AG09319 (cell line): ENCODE data around the gene CAPN9.

ENCODE experiments used
- DNase-seq: peaks from one replicate; pipeline ENCODE4 v3.0.0-alpha.2; 2010; ENCODE audit warnings: low read depth; ENCODE audit errors: extremely low read depth
- CTCF ChIP-seq: IDR thresholded peaks from 2 replicates; pipeline ENCODE4 v1.5.1; 2011; ENCODE audit warnings: low read depth, mild to moderate bottlenecking, inconsistent platforms, low read length, moderate library complexity

The CAPN9 gene

GRCh38 chr1:230707732-230708630, 39.2 kb upstream of the CAPN9 start:
- no peak for DNase-seq

GRCh38 chr1:230708631-230709580, 38.3 kb upstream of the CAPN9 start:
- no peak for DNase-seq

More at GRCh38 chr1:230707732-230708630, 39.2 kb upstream of the CAPN9 start:
- no peak for TF ChIP-seq CTCF

GRCh38 chr1:230709619-230710542, 37.3 kb upstream of the CAPN9 start:
- no peak for TF ChIP-seq CTCF
- no peak for DNase-seq

More at GRCh38 chr1:230708631-230709580, 38.3 kb upstream of the CAPN9 start:
- TF ChIP-seq CTCF, result no peak

- no peak for DNase-seq
- no peak for TF ChIP-seq CTCF
These were observed 36.7 kb upstream of the CAPN9 start for GRCh38 chr1:230710543-230710904.

GRCh38 chr1:230711245-230711644, 35.9 kb upstream of the CAPN9 start:
- no peak for TF ChIP-seq CTCF
- no peak for DNase-seq

GRCh38 chr1:230712470-230712942, 34.7 kb upstream of the CAPN9 start:
- no peak for TF ChIP-seq CTCF
- no peak for DNase-seq
